HFFc6 (cell line): ENCODE measurements around the gene PPP1CA. TPM values are rescaled to one million over a fixed set of nuclear protein-coding genes. Genes with fewer than 3 reads are reported as not detected.

ENCODE experiments used
- DNase-seq: peaks from one replicate; pipeline ENCODE4 v3.0.0-alpha.2; 2018
- H3K27ac Mint-ChIP-seq: 2 replicates; pipeline ENCODE4 v1.8.0; 2020; ENCODE audit warnings: mild to moderate bottlenecking, mixed read lengths
- H3K27me3 Mint-ChIP-seq: 2 replicates; pipeline ENCODE4 v1.8.0; 2021; ENCODE audit warnings: mild to moderate bottlenecking, moderate library complexity, mixed read lengths; ENCODE audit not compliant: insufficient read depth
- H3K36me3 Mint-ChIP-seq: 2 replicates; pipeline ENCODE4 v1.8.0; 2021; ENCODE audit warnings: low read depth, mixed read lengths
- H3K4me1 Mint-ChIP-seq: 2 replicates; pipeline ENCODE4 v1.8.0; 2020; ENCODE audit warnings: low read depth, mixed read lengths
- H3K4me3 Mint-ChIP-seq: 2 replicates; pipeline ENCODE4 v1.8.0; 2020; ENCODE audit warnings: mild to moderate bottlenecking, moderate library complexity, mixed read lengths
- H3K9me3 Mint-ChIP-seq: 2 replicates; pipeline ENCODE4 v1.8.0; 2020; ENCODE audit warnings: mild to moderate bottlenecking, mixed read lengths
- CTCF ChIP-seq: fragments of 200-600 bp; sonication (generic); IDR thresholded peaks from 2 replicates; pipeline ENCODE4 v1.5.0; 2021; ENCODE audit warnings: antibody characterized with exemption, mild to moderate bottlenecking
- total RNA-seq, 6 experiments: library from RNA; stranded (reverse); fragmentation: NEBNext Ultra II Directional; extraction: Animal tissue kit (Norgen Biotek cat#: 25700); gene quantifications; 2 replicates in 1 of 6; 3 replicates in 5 of 6; pipeline ENCODE4 v1.2.3, GENCODE V29; 2021

PPP1CA gene
- total RNA-seq, 6 experiments from 2014 or later = 162 to 191 (median 180) TPM

GRCh38 chr11:67374571-67375281 lies 26.9 kb downstream of the PPP1CA start:
- Mint-ChIP-seq H3K4me1 (peaks cover 72% of the 10 kb centered on the region), H3K36me3 (no peaks in the 10 kb centered on the region; the same call in 1 of the 2 replicates), H3K27me3 (peaks cover 5% of the 10 kb centered on the region; the same call in 1 of the 2 replicates), H3K27ac (peak overlapping the region; percentile 99), H3K9me3 (no peaks in the 10 kb centered on the region), H3K4me3 (peak overlapping the region; percentile 89)
- no peak for TF ChIP-seq CTCF
- no peak for DNase-seq

GRCh38 chr11:67373648-67374570 lies 27.7 kb downstream of the PPP1CA start:
- no peaks in the 10 kb centered on the region; the same call in 1 of the 2 replicates for H3K36me3 Mint-ChIP-seq
- peak; percentile 98 for DNase-seq
- peaks cover 5% of the 10 kb centered on the region; the same call in 1 of the 2 replicates for H3K27me3 Mint-ChIP-seq
- no peaks in the 10 kb centered on the region for H3K9me3 Mint-ChIP-seq
- H3K4me1 Mint-ChIP-seq = peaks cover 72% of the 10 kb centered on the region
- peak overlapping the region; percentile 99 for H3K27ac Mint-ChIP-seq
- TF ChIP-seq CTCF = peak; percentile 74
- peak overlapping the region; percentile 89 for H3K4me3 Mint-ChIP-seq

- TF ChIP-seq CTCF = no peak
- DNase-seq = no peak
- Mint-ChIP-seq H3K36me3 (no peaks in the 10 kb centered on the region; the same call in 1 of the 2 replicates), H3K9me3 (no peaks in the 10 kb centered on the region), H3K4me3 (peak within 1 kb of the TSS; percentile 89), H3K4me1 (peaks cover 73% of the 10 kb centered on the region), H3K27ac (peak within 1 kb of the TSS; percentile 99), H3K27me3 (peaks cover 5% of the 10 kb centered on the region; the same call in 1 of the 2 replicates)
Observed at GRCh38 chr11:67372993-67373647, 28.5 kb downstream of the PPP1CA start, which contains the start of gene CLCF1. Gene CLCF1, minus strand, starts transcription at chr11:67373598. Its CDS starts 59 bp downstream, at chr11:67373539.

- no peak for DNase-seq
- Mint-ChIP-seq H3K9me3 (no peaks in the 10 kb centered on the region), H3K27me3 (peaks cover 5% of the 10 kb centered on the region; the same call in 1 of the 2 replicates), H3K4me3 (peak overlapping the region; percentile 86), H3K36me3 (no peaks in the 10 kb centered on the region; the same call in 1 of the 2 replicates), H3K4me1 (peaks cover 78% of the 10 kb centered on the region), H3K27ac (no peak overlapping the region; the same call in 1 of the 2 replicates)
- TF ChIP-seq CTCF = no peak
Observed at GRCh38 chr11:67372321-67372992, 29.2 kb downstream of the PPP1CA start.
